Stimulated activated CD4-positive, alpha-beta T cell treated with anti-CD3 and anti-CD28 coated beads, Interleukin-2, amount 100 ng/mL, for 48 hours (primary cell): ENCODE results near the gene NOL8.

ENCODE experiments used
- DNase-seq, 2 donors: peaks; one replicate each; pipeline ENCODE4 v3.0.0-alpha.2; 2020

The NOL8 gene

GRCh38 chr9:92325269-92325990, at the start of gene NOL8, which contains the start of gene CENPP:
Gene NOL8, minus strand, starts transcription at chr9:92325350. Its CDS starts 1,189 bp downstream, at chr9:92324161.
Gene CENPP, plus strand, starts transcription at chr9:92325953.
- DNase-seq: peak; percentile 70 to 76

GRCh38 chr9:92373167-92373566, 48.0 kb upstream of the NOL8 start:
- no peak for DNase-seq

- DNase-seq: no peak
Observed at GRCh38 chr9:92369075-92369474, 43.9 kb upstream of the NOL8 start.

GRCh38 chr9:92360083-92360482, 34.9 kb upstream of the NOL8 start:
- DNase-seq: no peak

GRCh38 chr9:92359394-92359995, 34.3 kb upstream of the NOL8 start:
- no peak for DNase-seq

- no peak for DNase-seq
Observed at GRCh38 chr9:92353051-92353450, 27.9 kb upstream of the NOL8 start.

GRCh38 chr9:92350740-92351133, 25.6 kb upstream of the NOL8 start:
- no peak for DNase-seq

GRCh38 chr9:92349771-92350739, 24.9 kb upstream of the NOL8 start:
- DNase-seq: no peak

- DNase-seq: no peak
Observed at GRCh38 chr9:92345582-92345981, 20.4 kb upstream of the NOL8 start.

- no peak for DNase-seq
Observed at GRCh38 chr9:92342825-92343488, 17.8 kb upstream of the NOL8 start.

GRCh38 chr9:92341578-92341977, 16.4 kb upstream of the NOL8 start:
- no peak for DNase-seq

- no peak for DNase-seq
Observed at GRCh38 chr9:92333282-92333634, 8.1 kb upstream of the NOL8 start.

- DNase-seq: no peak
Observed at GRCh38 chr9:92332577-92333281, 7.6 kb upstream of the NOL8 start.

- DNase-seq: no peak
Observed at GRCh38 chr9:92328225-92328624, 3.1 kb upstream of the NOL8 start.

- DNase-seq: no peak
Observed at GRCh38 chr9:92327283-92327850, 2.2 kb upstream of the NOL8 start.

GRCh38 chr9:92325991-92326500, 896 bp upstream of the NOL8 start:
- no peak for DNase-seq

GRCh38 chr9:92324889-92325268, 271 bp downstream of the NOL8 start:
- DNase-seq: no peak

GRCh38 chr9:92324431-92324830, 719 bp downstream of the NOL8 start:
- no peak for DNase-seq

- no peak for DNase-seq
Observed at GRCh38 chr9:92315456-92315855, 9.7 kb downstream of the NOL8 start.

- no peak for DNase-seq
Observed at GRCh38 chr9:92313624-92314012, 11.5 kb downstream of the NOL8 start.

- no peak for DNase-seq
Observed at GRCh38 chr9:92312887-92313623, 12.1 kb downstream of the NOL8 start.
